Measurements from ENCODE around the gene ABHD13.

Gene ABHD13

DNA sequence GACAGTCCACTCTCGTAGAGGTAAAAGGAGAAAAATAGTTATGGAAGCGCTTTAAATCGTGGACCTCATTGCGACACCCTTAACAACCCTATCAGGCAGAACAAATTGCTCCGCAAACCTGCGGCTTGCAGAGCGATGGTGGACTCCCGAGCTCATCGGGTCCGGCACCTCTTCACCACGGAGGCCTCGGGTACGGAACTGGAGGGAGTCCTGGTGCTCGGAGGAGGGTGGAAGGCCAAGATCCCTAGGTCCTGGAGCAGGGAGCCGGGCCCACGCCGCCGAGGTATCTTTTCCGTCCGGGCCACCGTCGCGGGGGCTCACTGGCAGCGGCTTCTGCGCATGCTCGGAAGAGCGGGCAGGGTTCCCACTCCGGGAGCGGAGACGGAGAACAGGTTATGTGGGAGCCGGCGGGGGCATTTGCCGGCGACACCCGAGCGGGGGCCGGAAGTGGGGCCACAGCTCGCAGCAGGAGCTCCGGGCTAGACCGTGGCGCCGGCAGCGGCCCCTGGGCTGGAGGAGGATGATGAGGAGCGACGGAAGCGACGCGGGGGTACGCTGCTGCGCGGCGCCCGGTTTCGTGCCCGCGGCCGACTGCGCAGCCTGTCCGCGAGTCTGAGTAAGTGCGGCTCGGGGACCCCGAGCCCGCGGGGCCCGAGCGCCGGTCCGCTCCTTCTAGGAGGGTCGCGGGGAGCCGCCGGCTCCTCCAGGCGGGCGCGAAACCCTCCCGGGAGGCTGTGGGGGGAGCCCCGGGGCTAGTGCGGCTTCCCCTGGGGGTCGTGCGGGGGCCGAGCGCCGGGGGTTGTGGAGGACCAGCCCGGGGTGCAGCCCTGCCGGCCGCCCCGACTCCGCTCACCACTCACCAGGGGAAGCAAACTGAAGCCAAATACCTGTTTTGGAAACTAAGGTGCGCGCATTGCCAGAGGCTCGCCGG is at the start of gene ABHD13:
ABHD13 (plus strand) TSS at position 349 of the 931 bp plus-strand sequence. CDS start 10,827 bp downstream, outside the sequence.
- DNase-seq (ENCODE audit: low read depth, low spot score), result peak; percentile 94
- TF ChIP-seq, protein P1, sequence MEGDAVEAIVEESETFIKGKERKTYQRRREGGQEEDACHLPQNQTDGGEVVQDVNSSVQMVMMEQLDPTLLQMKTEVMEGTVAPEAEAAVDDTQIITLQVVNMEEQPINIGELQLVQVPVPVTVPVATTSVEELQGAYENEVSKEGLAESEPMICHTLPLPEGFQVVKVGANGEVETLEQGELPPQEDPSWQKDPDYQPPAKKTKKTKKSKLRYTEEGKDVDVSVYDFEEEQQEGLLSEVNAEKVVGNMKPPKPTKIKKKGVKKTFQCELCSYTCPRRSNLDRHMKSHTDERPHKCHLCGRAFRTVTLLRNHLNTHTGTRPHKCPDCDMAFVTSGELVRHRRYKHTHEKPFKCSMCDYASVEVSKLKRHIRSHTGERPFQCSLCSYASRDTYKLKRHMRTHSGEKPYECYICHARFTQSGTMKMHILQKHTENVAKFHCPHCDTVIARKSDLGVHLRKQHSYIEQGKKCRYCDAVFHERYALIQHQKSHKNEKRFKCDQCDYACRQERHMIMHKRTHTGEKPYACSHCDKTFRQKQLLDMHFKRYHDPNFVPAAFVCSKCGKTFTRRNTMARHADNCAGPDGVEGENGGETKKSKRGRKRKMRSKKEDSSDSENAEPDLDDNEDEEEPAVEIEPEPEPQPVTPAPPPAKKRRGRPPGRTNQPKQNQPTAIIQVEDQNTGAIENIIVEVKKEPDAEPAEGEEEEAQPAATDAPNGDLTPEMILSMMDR (IDR thresholded peaks at IDR 0.05; ENCODE audit: low read depth, low read length), result no peak
- peak within 1 kb of the TSS; percentile 71 for H3K4me3 ChIP-seq (ENCODE audit: low read depth, low read length)
- in situ Hi-C loops (cut with HindIII; ENCODE audit: low sequenced_read_pairs), result no loop called here

DNA sequence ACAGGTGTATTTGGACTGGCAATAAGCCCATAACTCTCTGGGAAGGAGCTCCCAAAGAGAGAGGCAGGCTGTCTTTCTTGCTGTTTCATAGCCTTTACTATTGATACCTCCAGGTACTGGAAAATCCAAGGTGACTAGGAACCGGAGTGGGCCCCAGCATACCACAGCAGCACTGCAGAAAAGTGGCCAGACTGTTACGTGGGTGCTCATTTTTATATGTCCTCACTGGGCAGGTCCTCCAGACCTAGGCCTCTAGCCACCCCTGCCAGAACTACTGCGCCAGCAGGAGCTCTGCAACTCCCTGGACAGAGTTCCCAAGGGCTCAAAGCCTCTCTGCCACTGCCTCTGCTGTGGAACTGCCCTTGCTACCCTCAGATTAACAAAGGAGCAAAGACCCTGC is 49.3 kb upstream of the ABHD13 start:
- no peak for DNase-seq (ENCODE audit: low read depth, low spot score)
- in situ Hi-C loops (cut with HindIII; ENCODE audit: low sequenced_read_pairs), result no loop called here
- TF ChIP-seq, protein P1 (IDR thresholded peaks at IDR 0.05; ENCODE audit: low read depth, low read length), result no peak
- no peak overlapping the region for H3K4me3 ChIP-seq (ENCODE audit: low read depth, low read length)

DNA sequence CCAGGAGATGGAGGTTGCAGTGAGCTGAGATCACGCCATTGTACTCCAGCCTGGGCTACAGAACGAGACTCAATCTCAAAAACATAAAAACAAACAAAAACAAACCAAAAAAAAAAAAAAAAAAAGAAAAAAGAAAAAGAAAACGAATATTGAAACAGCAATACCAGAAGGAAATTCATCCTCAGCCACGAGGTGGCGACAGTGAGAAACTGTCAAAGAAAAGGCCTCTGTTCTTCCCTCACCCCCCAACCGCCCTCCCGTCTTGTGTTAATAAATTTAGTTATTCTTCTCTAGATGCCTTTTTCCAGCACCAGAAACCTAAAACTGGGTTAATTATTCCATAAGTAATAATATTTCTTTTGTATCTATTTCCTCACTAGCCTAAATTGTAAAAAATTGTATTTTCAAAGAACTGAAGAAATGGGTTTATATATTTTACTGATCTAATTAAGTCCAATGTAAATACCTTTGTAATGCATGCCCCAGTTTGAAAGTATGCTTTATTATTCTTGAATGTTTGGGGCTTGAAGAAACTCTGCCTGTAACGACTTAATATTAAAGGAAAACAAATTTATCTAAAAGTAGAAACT is 41.4 kb upstream of the ABHD13 start:
- in situ Hi-C loops (cut with HindIII; ENCODE audit: low sequenced_read_pairs), result no loop called here
- TF ChIP-seq, protein P1 (IDR thresholded peaks at IDR 0.05; ENCODE audit: low read depth, low read length), result peak; percentile 45
- no peak for DNase-seq (ENCODE audit: low read depth, low spot score)
- H3K4me3 ChIP-seq (ENCODE audit: low read depth, low read length), result no peak overlapping the region

DNA sequence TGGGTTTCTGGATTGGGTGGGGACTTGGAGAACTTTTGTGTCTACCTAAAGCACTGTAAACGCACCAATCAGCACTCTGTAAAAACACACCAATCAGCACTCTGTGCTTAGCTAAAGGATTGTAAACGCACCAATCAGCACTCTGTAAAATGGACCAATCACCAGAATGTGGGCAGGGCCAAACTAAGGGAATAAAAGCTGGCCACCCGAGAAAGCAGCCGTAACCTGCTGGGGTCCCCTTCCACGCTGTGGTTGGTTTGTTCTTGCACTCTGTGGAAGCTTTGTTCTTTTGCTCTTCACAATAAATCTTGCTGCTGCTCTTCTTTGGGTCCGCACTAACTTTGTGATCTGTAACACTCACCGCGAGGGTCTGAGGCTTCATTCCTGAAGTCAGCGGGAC is 40.1 kb upstream of the ABHD13 start:
- no peak for DNase-seq (ENCODE audit: low read depth, low spot score)
- no peak overlapping the region for H3K4me3 ChIP-seq (ENCODE audit: low read depth, low read length)
- in situ Hi-C loops (cut with HindIII; ENCODE audit: low sequenced_read_pairs), result no loop called here
- TF ChIP-seq, protein P1 (IDR thresholded peaks at IDR 0.05; ENCODE audit: low read depth, low read length), result no peak

DNA sequence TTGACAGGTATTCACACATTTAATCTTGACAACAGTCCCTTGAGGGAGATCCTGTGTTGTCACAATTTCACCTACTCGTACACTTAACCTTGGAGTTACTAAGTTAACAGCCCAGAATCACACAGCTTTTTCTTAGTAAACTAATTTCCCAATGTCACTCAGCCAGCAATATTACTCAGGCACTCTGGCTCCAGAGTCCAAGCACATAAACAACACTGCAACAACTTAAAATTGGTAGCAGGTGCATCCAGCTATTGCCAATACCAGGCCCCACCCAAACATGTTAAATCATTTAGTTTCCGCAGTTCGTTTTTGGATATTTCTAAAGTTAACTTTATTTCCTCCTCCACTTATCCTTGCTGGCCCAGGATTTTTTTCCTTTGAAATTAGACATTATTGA is 35.5 kb upstream of the ABHD13 start:
- no peak for DNase-seq (ENCODE audit: low read depth, low spot score)
- TF ChIP-seq, protein P1 (IDR thresholded peaks at IDR 0.05; ENCODE audit: low read depth, low read length), result no peak
- in situ Hi-C loops (cut with HindIII; ENCODE audit: low sequenced_read_pairs), result no loop called here
- H3K4me3 ChIP-seq (ENCODE audit: low read depth, low read length), result no peak overlapping the region

DNA sequence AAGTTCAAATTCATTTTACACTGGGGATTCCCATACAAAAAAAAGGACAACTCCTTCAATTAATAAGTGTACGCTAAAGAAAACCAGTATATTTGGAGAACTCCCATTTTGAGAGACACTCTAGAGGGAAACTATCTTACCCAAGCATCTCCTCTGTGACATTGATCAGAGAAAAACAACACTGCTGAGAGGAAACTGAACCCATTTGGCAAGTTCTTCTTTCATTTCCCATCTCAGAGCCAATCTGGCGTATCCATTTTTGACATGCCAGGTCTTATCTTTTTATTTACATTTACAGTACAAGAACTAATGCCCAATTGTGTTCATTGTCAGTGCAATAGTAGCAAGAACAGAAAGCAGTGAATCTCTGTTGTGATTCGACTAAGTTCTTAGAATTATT is 33.0 kb upstream of the ABHD13 start:
- DNase-seq (ENCODE audit: low read depth, low spot score), result no peak
- in situ Hi-C loops (cut with HindIII; ENCODE audit: low sequenced_read_pairs), result no loop called here
- H3K4me3 ChIP-seq (ENCODE audit: low read depth, low read length), result no peak overlapping the region
- TF ChIP-seq, protein P1 (IDR thresholded peaks at IDR 0.05; ENCODE audit: low read depth, low read length), result no peak

Data from astrocyte of the spinal cord (primary cell).